Small intestine (tissue), 7 donors: ENCODE results near the gene IZUMO3. TPM values are rescaled to one million over a fixed set of nuclear protein-coding genes. Genes with fewer than 3 reads are reported as not detected.

Experiments used
- DNase-seq, 2 donors: peaks; one replicate each; pipeline versions ENCODE4 v3.0.0 to v3.0.0-alpha.2; 2013
- FAIRE-seq: peaks from 2 replicates; lab custom pipeline; 2012; peaks lifted over from hg19 to GRCh38; lab: Jason Lieb, UNC
- H3K27ac ChIP-seq, 3 donors: one replicate each; pipeline ENCODE4 v1.5.1; 2013; ENCODE audit warnings: low read length in 2 of 3, mild to moderate bottlenecking in 2 of 3, control low read depth in 1 of 3, inconsistent platforms in 1 of 3, low read depth in 1 of 3, moderate library complexity in 1 of 3
- H3K27me3 ChIP-seq, 3 donors: one replicate each; pipeline ENCODE4 v1.6.1; 2013; ENCODE audit warnings: low read length in 3 of 3, inconsistent platforms in 1 of 3; ENCODE audit not compliant: control insufficient read depth in 3 of 3, insufficient read depth in 3 of 3
- H3K36me3 ChIP-seq, 3 donors: one replicate each; pipeline ENCODE4 v1.6.1; 2013; ENCODE audit warnings: low read length in 3 of 3, inconsistent platforms in 1 of 3, low read depth in 1 of 3, mild to moderate bottlenecking in 1 of 3, moderate library complexity in 1 of 3; ENCODE audit not compliant: control insufficient read depth in 3 of 3, insufficient read depth in 2 of 3
- H3K4me1 ChIP-seq, 3 donors: one replicate each; pipeline ENCODE4 v1.6.1; 2013; ENCODE audit warnings: low read length in 2 of 3, inconsistent platforms in 1 of 3, low read depth in 1 of 3, mild to moderate bottlenecking in 1 of 3, moderate library complexity in 1 of 3; ENCODE audit not compliant: control insufficient read depth in 3 of 3, insufficient read depth in 2 of 3
- H3K4me3 ChIP-seq, 3 donors: one replicate each; pipeline ENCODE4 v1.5.1; 2013; ENCODE audit warnings: low read length in 3 of 3, control low read depth in 1 of 3, inconsistent platforms in 1 of 3, low read depth in 1 of 3, mild to moderate bottlenecking in 1 of 3, moderate library complexity in 1 of 3
- H3K9me3 ChIP-seq, 2 donors: one replicate each; pipeline ENCODE4 v1.6.1; 2013; ENCODE audit warnings: low read depth in 1 of 2, low read length in 1 of 2; ENCODE audit not compliant: control insufficient read depth in 2 of 2, insufficient read depth in 1 of 2
- WGBS, 3 donors: extraction: QIAGEN DNeasy Blood & Tissue Kit; methylation state at CpG; one replicate each; pipeline ENCODE4 v1.1.7; 2013; 5-methylcytosine and 5-hydroxymethylcytosine counted together
- polyA plus RNA-seq, 4 donors: library from polyadenylated mRNA; stranded (reverse) in 3 of 4; unstranded in 1 of 4; fragments of 200-250 nt in 3 of 4; fragments of 120-200 nt in 1 of 4; gene quantifications; one replicate each; pipeline versions ENCODE4 v1.2.1 to v1.2.3, GENCODE V29; 2013
- donor health status: healthy with polysubstance abuse.
- donor health status: control.
- donor health status: control.
- donor health status: Bipolar disorder and iron deficiency.
- donor health status: healthy.

The IZUMO3 gene
- polyA plus RNA-seq, 4 donors, result not detected

DNA sequence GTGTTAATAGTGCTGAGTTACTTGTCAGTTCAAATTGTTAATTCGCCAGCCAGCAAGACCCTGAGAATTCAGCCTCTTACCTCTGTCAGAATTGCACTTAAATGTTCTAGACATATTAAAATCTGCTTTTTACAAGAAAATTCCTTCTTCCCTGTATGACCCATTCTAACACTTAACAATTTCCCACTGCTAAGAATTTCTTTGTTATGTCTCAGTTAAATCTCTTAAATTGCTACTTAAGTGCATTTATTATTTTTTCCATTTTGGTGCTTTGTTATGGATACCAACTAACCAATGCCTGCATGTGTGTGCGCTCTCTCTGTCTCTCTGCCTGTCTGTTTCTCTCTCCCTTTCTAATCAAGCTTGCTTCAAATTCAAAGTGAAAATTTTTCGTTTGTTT is 44.9 kb downstream of the IZUMO3 start:
- Histone ChIP-seq H3K27ac (no peak overlapping the region), H3K27me3 (no peaks in the 10 kb centered on the region), H3K9me3 (no peaks in the 10 kb centered on the region), H3K4me3 (no peak overlapping the region), H3K4me1 (no peaks in the 10 kb centered on the region), H3K36me3 (no peaks in the 10 kb centered on the region)
- DNase-seq (no peak), FAIRE-seq (no peak)
- 60 to 68% (median 67%) methylated on average over 3 of the region's 3 CpGs for WGBS, 3 donors

DNA sequence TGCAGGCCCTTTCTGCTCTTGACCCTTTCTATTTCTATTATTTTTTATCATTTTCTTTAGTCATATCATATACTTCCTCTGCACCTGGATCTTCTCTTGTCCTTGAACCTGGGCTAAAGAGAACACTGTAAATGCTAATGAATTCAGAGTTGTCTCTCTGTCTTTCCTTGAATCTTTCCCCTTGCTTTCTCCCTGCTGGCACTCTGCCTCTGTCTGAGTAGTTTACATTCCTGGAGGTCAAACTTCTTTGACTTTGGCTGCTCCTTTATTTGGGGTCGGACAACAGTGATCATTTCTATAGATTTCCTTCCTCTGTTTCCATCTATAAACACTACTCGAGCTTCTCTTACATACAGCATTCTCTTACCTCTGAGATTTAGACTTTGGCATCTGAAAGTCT is 47.1 kb downstream of the IZUMO3 start:
- DNase-seq (no peak), FAIRE-seq (no peak)
- H3K4me3 ChIP-seq, result no peak overlapping the region
- 16 to 39% (median 25%) methylated on average over 2 of the region's 2 CpGs for WGBS, 3 donors
- H3K9me3 ChIP-seq, result no peaks in the 10 kb centered on the region
- no peaks in the 10 kb centered on the region for H3K27me3 ChIP-seq
- H3K36me3 ChIP-seq, result no peaks in the 10 kb centered on the region
- H3K27ac ChIP-seq, result no peak overlapping the region
- H3K4me1 ChIP-seq, result no peaks in the 10 kb centered on the region

DNA sequence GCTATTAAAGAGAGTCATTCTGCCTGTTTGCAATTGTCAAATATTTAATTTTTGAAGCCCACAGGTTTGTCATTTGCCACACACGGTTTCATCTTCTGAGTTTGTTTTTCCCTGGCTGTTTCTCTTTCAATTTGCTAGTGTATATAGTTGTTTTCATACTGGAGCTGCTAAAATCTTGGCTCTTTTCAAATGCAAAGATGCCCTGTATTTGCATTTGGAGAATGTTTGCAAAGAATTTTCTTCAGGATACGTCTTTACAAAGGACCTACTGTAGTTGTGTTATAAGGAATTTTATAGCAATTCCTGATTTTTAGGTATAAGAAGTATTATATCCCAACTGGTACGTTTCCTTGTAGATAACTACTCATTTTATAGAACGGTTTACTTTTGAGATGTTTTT is 48.0 kb downstream of the IZUMO3 start:
- WGBS, 3 donors, result 52 to 68% (median 66%) methylated on average over 4 of the region's 4 CpGs
- H3K27me3 ChIP-seq, result no peaks in the 10 kb centered on the region
- H3K27ac ChIP-seq, result no peak overlapping the region
- no peaks in the 10 kb centered on the region for H3K9me3 ChIP-seq
- DNase-seq (no peak), FAIRE-seq (no peak)
- H3K4me1 ChIP-seq, result no peaks in the 10 kb centered on the region
- no peaks in the 10 kb centered on the region for H3K36me3 ChIP-seq
- H3K4me3 ChIP-seq, result no peak overlapping the region
